ENCODE results near the gene C1QA.

Gene C1QA

GRCh38 chr1:22636353-22636752 lies at the start of gene C1QA:
Gene C1QA, plus strand, starts transcription at chr1:22636628. Its CDS starts 989 bp downstream, at chr1:22637617.
- DNase-seq = no peak

GRCh38 chr1:22587247-22587646 lies 49.2 kb upstream of the C1QA start:
- no peak for DNase-seq

- no peak for DNase-seq
Observed at GRCh38 chr1:22588899-22589422, 47.5 kb upstream of the C1QA start.

GRCh38 chr1:22591576-22591975 lies 44.9 kb upstream of the C1QA start:
- no peak for DNase-seq

GRCh38 chr1:22592051-22592450 lies 44.4 kb upstream of the C1QA start:
- no peak for DNase-seq

- no peak for DNase-seq
Observed at GRCh38 chr1:22592919-22593790, 43.3 kb upstream of the C1QA start.

- no peak for DNase-seq
Observed at GRCh38 chr1:22594396-22594795, 42.0 kb upstream of the C1QA start.

- no peak for DNase-seq
Observed at GRCh38 chr1:22595108-22595507, 41.3 kb upstream of the C1QA start.

GRCh38 chr1:22597301-22597965 lies 39.0 kb upstream of the C1QA start:
- DNase-seq = no peak

- DNase-seq = no peak
Observed at GRCh38 chr1:22597996-22598395, 38.4 kb upstream of the C1QA start.

GRCh38 chr1:22598736-22599135 lies 37.7 kb upstream of the C1QA start:
- no peak for DNase-seq

- DNase-seq = no peak
Observed at GRCh38 chr1:22600071-22600816, 36.2 kb upstream of the C1QA start.

- DNase-seq = no peak
Observed at GRCh38 chr1:22600817-22601605, 35.4 kb upstream of the C1QA start.

GRCh38 chr1:22601610-22602009 lies 34.8 kb upstream of the C1QA start:
- no peak for DNase-seq

- no peak for DNase-seq
Observed at GRCh38 chr1:22602060-22602740, 34.2 kb upstream of the C1QA start.

GRCh38 chr1:22606161-22606560 lies 30.3 kb upstream of the C1QA start:
- DNase-seq = no peak

- no peak for DNase-seq
Observed at GRCh38 chr1:22607154-22607553, 29.3 kb upstream of the C1QA start.

- no peak for DNase-seq
Observed at GRCh38 chr1:22608361-22608760, 28.1 kb upstream of the C1QA start.

- no peak for DNase-seq
Observed at GRCh38 chr1:22609291-22609690, 27.1 kb upstream of the C1QA start.

GRCh38 chr1:22611530-22611947 lies 24.9 kb upstream of the C1QA start:
- no peak for DNase-seq

GRCh38 chr1:22612671-22613571 lies 23.5 kb upstream of the C1QA start:
- no peak for DNase-seq

Data from NCI-H1930 (cell line).